Mesendoderm (in vitro differentiated cells): ENCODE data around the gene TAL2.

Experiments used
- DNase-seq: peaks from one replicate; pipeline ENCODE4 v3.0.0; 2013
- H2AK5ac ChIP-seq: 2 replicates; pipeline ENCODE4 v1.6.1; 2013; ENCODE audit warnings: low read length, inconsistent platforms
- H2BK120ac ChIP-seq: 2 replicates; pipeline ENCODE4 v1.6.1; 2013; ENCODE audit warnings: low read depth, mild to moderate bottlenecking, low read length, moderate library complexity, mixed read lengths
- H2BK15ac ChIP-seq: replicated peaks from 2 replicates; pipeline ENCODE4 v1.6.1; 2013; ENCODE audit warnings: low read depth, mild to moderate bottlenecking, moderate library complexity
- H2BK5ac ChIP-seq: 2 replicates; pipeline ENCODE4 v1.6.1; 2013; ENCODE audit warnings: low read length, inconsistent platforms
- H3K18ac ChIP-seq: 2 replicates; pipeline ENCODE4 v1.6.1; 2013; ENCODE audit warnings: mild to moderate bottlenecking, low read length, mixed read lengths
- H3K23ac ChIP-seq: one replicate; pipeline ENCODE4 v1.6.1; 2013; ENCODE audit warnings: low read length
- H3K27ac ChIP-seq: 2 replicates; pipeline ENCODE4 v1.5.1; 2013; ENCODE audit warnings: low read depth, mild to moderate bottlenecking, inconsistent platforms, low read length, moderate library complexity
- H3K27me3 ChIP-seq: 2 replicates; pipeline ENCODE4 v1.6.1; 2013; ENCODE audit warnings: low read length, control low read depth, mild to moderate bottlenecking, inconsistent platforms; ENCODE audit not compliant: insufficient read depth, poor library complexity
- H3K36me3 ChIP-seq: 2 replicates; pipeline ENCODE4 v1.6.1; 2013; ENCODE audit warnings: low read length, inconsistent platforms; ENCODE audit not compliant: control insufficient read depth, insufficient read depth
- H3K4ac ChIP-seq: one replicate; pipeline ENCODE4 v1.6.1; 2013; ENCODE audit warnings: low read depth, mild to moderate bottlenecking, low read length, moderate library complexity
- H3K4me1 ChIP-seq: 2 replicates; pipeline ENCODE4 v1.6.1; 2013; ENCODE audit warnings: low read depth, low read length, inconsistent platforms; ENCODE audit not compliant: control insufficient read depth
- H3K4me2 ChIP-seq: 2 replicates; pipeline ENCODE4 v1.6.1; 2013; ENCODE audit warnings: low read length
- H3K4me3 ChIP-seq: 2 replicates; pipeline ENCODE4 v1.5.1; 2013; ENCODE audit warnings: mild to moderate bottlenecking, low read length
- H3K56ac ChIP-seq: one replicate; pipeline ENCODE4 v1.6.1; 2013; ENCODE audit warnings: low read length
- H3K79me1 ChIP-seq: 2 replicates; pipeline ENCODE4 v1.6.1; 2013; ENCODE audit warnings: low read length, inconsistent platforms
- H3K79me2 ChIP-seq: 2 replicates; pipeline ENCODE4 v1.6.1; 2013; ENCODE audit warnings: mild to moderate bottlenecking, low read length; ENCODE audit not compliant: control insufficient read depth, insufficient read depth
- H3K9ac ChIP-seq: 2 replicates; pipeline ENCODE4 v1.6.1; 2013; ENCODE audit warnings: low read length, inconsistent platforms
- H4K5ac ChIP-seq: one replicate; pipeline ENCODE4 v1.6.1; 2013; ENCODE audit warnings: low read length
- H4K8ac ChIP-seq: one replicate; pipeline ENCODE4 v1.6.1; 2013; ENCODE audit warnings: low read depth, mild to moderate bottlenecking, control low read depth, low read length, moderate library complexity
- WGBS: extraction: QIAGEN DNeasy Blood & Tissue Kit; methylation state at CpG from one replicate; pipeline ENCODE4 v1.1.7; 2013; ENCODE audit warnings: low lambda C conversion rate, missing lambda C conversion rate; ENCODE audit not compliant: insufficient coverage; ENCODE audit errors: extremely low coverage; 5-methylcytosine and 5-hydroxymethylcytosine counted together

The TAL2 gene

GRCh38 chr9:105676351-105676923 lies 14.2 kb downstream of the TAL2 start:
- Histone ChIP-seq H3K36me3 (no peaks in the 10 kb centered on the region), H3K4me3 (no peak overlapping the region), H3K4me2 (no peak overlapping the region), H3K27me3 (no peaks in the 10 kb centered on the region), H2BK120ac (no peak overlapping the region), H2AK5ac (no peak overlapping the region), H3K23ac (no peak overlapping the region), H3K18ac (no peak overlapping the region), H3K27ac (no peak overlapping the region), H3K4me1 (peaks cover 8% of the 10 kb centered on the region), H4K8ac (no peak overlapping the region), H3K79me1 (no peaks in the 10 kb centered on the region), H2BK15ac (no peak overlapping the region), H3K56ac (no peak overlapping the region), H2BK5ac (no peak overlapping the region), H3K79me2 (no peaks in the 10 kb centered on the region), H3K4ac (no peak overlapping the region), H4K5ac (no peak overlapping the region), H3K9ac (no peak overlapping the region)
- no CpG with 5 or more reads among the region's 6 CpGs for WGBS
- peak; percentile 77 for DNase-seq

GRCh38 chr9:105678163-105678562 lies 15.9 kb downstream of the TAL2 start:
- Histone ChIP-seq H3K36me3 (no peaks in the 10 kb centered on the region), H3K23ac (no peak overlapping the region), H2BK15ac (no peak overlapping the region), H3K4ac (no peak overlapping the region), H3K9ac (no peak overlapping the region), H3K18ac (no peak overlapping the region), H3K4me2 (no peak overlapping the region), H2AK5ac (no peak overlapping the region), H3K4me1 (peaks cover 8% of the 10 kb centered on the region), H3K56ac (no peak overlapping the region), H3K79me2 (no peaks in the 10 kb centered on the region), H3K27ac (peak overlapping the region; percentile 8), H3K27me3 (no peaks in the 10 kb centered on the region), H4K8ac (no peak overlapping the region), H3K79me1 (no peaks in the 10 kb centered on the region), H4K5ac (no peak overlapping the region), H2BK120ac (no peak overlapping the region), H2BK5ac (no peak overlapping the region), H3K4me3 (no peak overlapping the region)
- WGBS = no CpG with 5 or more reads among the region's 1 CpG
- DNase-seq = peak; percentile 68

GRCh38 chr9:105678781-105679180 lies 16.5 kb downstream of the TAL2 start:
- Histone ChIP-seq H3K4me3 (no peak overlapping the region), H3K27ac (no peak overlapping the region)

GRCh38 chr9:105679257-105680022 lies 17.2 kb downstream of the TAL2 start:
- H3K4me2 ChIP-seq = no peak overlapping the region
- no CpG with 5 or more reads among the region's 8 CpGs for WGBS
- H3K27ac ChIP-seq = no peak overlapping the region
- no peaks in the 10 kb centered on the region for H3K79me1 ChIP-seq
- H2BK15ac ChIP-seq = no peak overlapping the region
- no peaks in the 10 kb centered on the region for H3K79me2 ChIP-seq
- DNase-seq = no peak
- H3K56ac ChIP-seq = no peak overlapping the region
- no peak overlapping the region for H4K8ac ChIP-seq
- no peaks in the 10 kb centered on the region for H3K36me3 ChIP-seq
- H2BK5ac ChIP-seq = no peak overlapping the region
- H3K27me3 ChIP-seq = no peaks in the 10 kb centered on the region
- no peak overlapping the region for H3K23ac ChIP-seq
- H3K4me3 ChIP-seq = no peak overlapping the region
- no peak overlapping the region for H3K4ac ChIP-seq
- peaks cover 8% of the 10 kb centered on the region for H3K4me1 ChIP-seq
- H3K9ac ChIP-seq = no peak overlapping the region
- no peak overlapping the region for H3K18ac ChIP-seq
- H4K5ac ChIP-seq = no peak overlapping the region
- H2BK120ac ChIP-seq = no peak overlapping the region
- H2AK5ac ChIP-seq = no peak overlapping the region

More at GRCh38 chr9:105678781-105679180, 16.5 kb downstream of the TAL2 start:
- no CpG with 5 or more reads among the region's 1 CpG for WGBS
- Histone ChIP-seq H2BK120ac (no peak overlapping the region), H3K4me2 (no peak overlapping the region), H2BK5ac (no peak overlapping the region), H3K27me3 (no peaks in the 10 kb centered on the region), H3K4ac (no peak overlapping the region), H3K9ac (no peak overlapping the region), H3K4me1 (peaks cover 8% of the 10 kb centered on the region), H3K56ac (no peak overlapping the region), H3K79me1 (no peaks in the 10 kb centered on the region), H2AK5ac (no peak overlapping the region), H3K36me3 (no peaks in the 10 kb centered on the region), H4K5ac (no peak overlapping the region), H3K18ac (no peak overlapping the region), H4K8ac (no peak overlapping the region), H2BK15ac (no peak overlapping the region), H3K23ac (no peak overlapping the region), H3K79me2 (no peaks in the 10 kb centered on the region)
- DNase-seq = no peak

GRCh38 chr9:105681313-105681712 lies 19.1 kb downstream of the TAL2 start:
- Histone ChIP-seq H3K9ac (no peak overlapping the region), H3K36me3 (no peaks in the 10 kb centered on the region), H3K27ac (no peak overlapping the region), H4K5ac (no peak overlapping the region), H4K8ac (no peak overlapping the region), H3K18ac (no peak overlapping the region), H2BK15ac (no peak overlapping the region), H3K4me2 (no peak overlapping the region), H3K27me3 (no peaks in the 10 kb centered on the region), H2BK5ac (no peak overlapping the region), H3K23ac (no peak overlapping the region), H2BK120ac (no peak overlapping the region), H3K4ac (no peak overlapping the region), H3K79me2 (no peaks in the 10 kb centered on the region), H3K4me1 (peaks cover 8% of the 10 kb centered on the region), H3K4me3 (no peak overlapping the region), H3K56ac (no peak overlapping the region), H2AK5ac (no peak overlapping the region), H3K79me1 (no peaks in the 10 kb centered on the region)
- no CpG with 5 or more reads among the region's 2 CpGs for WGBS
- no peak for DNase-seq
